K562 (cell line): ENCODE measurements around the gene MCEMP1. TPM values are rescaled to one million over a fixed set of nuclear protein-coding genes. Genes with fewer than 3 reads are reported as not detected.

Source experiments
- ATAC-seq: fragments of 200-7000 bp; cut with Tn5 transposase; 3 replicates; pipeline ENCODE4 v1.9.1; 2020; ENCODE audit warnings: moderate library complexity
- BruUV-seq: library from RNA; stranded (reverse); fragments of 400-500 nt; replicated peaks from 2 replicates; lab custom pipeline; 2021; lab: Mats Ljungman, UMichigan
- CTCF ChIA-PET: fragments of 300-600 bp; formaldehyde crosslinking; extraction: SDS; loops from one replicate; lab custom pipeline; 2021; ENCODE audit warnings: low intra/inter-chr PET ratio; lab: Yijun Ruan, JAX
- POLR2A ChIA-PET: fragments of 300-600, 350-650 bp; sonication (Branson Sonifier 250); formaldehyde crosslinking; extraction: SDS; loops from one replicate; lab custom pipeline; 2021; ENCODE audit warnings: antibody characterized with exemption, inconsistent platforms; lab: Yijun Ruan, JAX
- DNase-seq, 4 experiments: peaks; one replicate each; pipeline versions ENCODE4 v3.0.0 to v3.0.0-alpha.2; 2011 to 2018; ENCODE audit warnings: low spot score in 3 of 4, mixed read lengths in 3 of 4; ENCODE audit errors: extremely low read depth in 1 of 4
- FAIRE-seq: peaks from 2 replicates; lab custom pipeline; 2011; peaks lifted over from hg19 to GRCh38; lab: Jason Lieb, UNC
- H2AFZ ChIP-seq: 2 replicates; pipeline ENCODE4 v1.6.0; 2011; ENCODE audit warnings: low read depth, low read length, control low read depth, inconsistent platforms
- H3K27ac ChIP-seq: fragments of 200-600 bp; 3 replicates; pipeline ENCODE4 v1.8.0; 2011; ENCODE audit warnings: low read depth, mild to moderate bottlenecking, control low read depth, inconsistent platforms, low read length, moderate library complexity, mixed read lengths; ENCODE audit errors: extremely low read depth
- H3K27me3 ChIP-seq, 2 experiments: fragments of 300-600 bp in 1 of 2; 2 replicates in 1 of 2; 3 replicates in 1 of 2; pipeline versions ENCODE4 v1.6.0 to v1.8.0; 2011; ENCODE audit warnings: inconsistent platforms in 2 of 2, low read length in 2 of 2, mild to moderate bottlenecking in 1 of 2, mixed read lengths in 1 of 2, moderate library complexity in 1 of 2; ENCODE audit not compliant: control insufficient read depth in 2 of 2, insufficient read depth in 2 of 2
- H3K36me3 ChIP-seq: fragments of 300-600 bp; 3 replicates; pipeline ENCODE4 v1.8.0; 2011; ENCODE audit warnings: mild to moderate bottlenecking, low read length, inconsistent platforms; ENCODE audit not compliant: control insufficient read depth, insufficient read depth
- H3K4me1 ChIP-seq, 2 experiments: fragments of 200-600 bp in 1 of 2; replicated peaks in 1 of 2; 2 replicates in 1 of 2; 3 replicates in 1 of 2; pipeline versions ENCODE4 v1.5.1 to v1.8.0; 2011; ENCODE audit warnings: inconsistent platforms in 2 of 2, low read length in 2 of 2, mild to moderate bottlenecking in 1 of 2, mixed read lengths in 1 of 2, moderate library complexity in 1 of 2; ENCODE audit not compliant: control insufficient read depth in 2 of 2, insufficient read depth in 2 of 2
- H3K4me2 ChIP-seq: 2 replicates; pipeline ENCODE4 v1.6.1; 2011; ENCODE audit warnings: low read length, control low read depth, inconsistent platforms, mixed read lengths; ENCODE audit not compliant: insufficient read depth
- H3K4me3 ChIP-seq: fragments of 200-600 bp; sonication (generic), shearing (Covaris generic); 2 replicates; pipeline ENCODE4 v1.5.1; 2016; ENCODE audit warnings: control low read depth, inconsistent platforms
- H3K79me2 ChIP-seq: fragments of 200-600 bp; 3 replicates; pipeline ENCODE4 v1.8.0; 2011; ENCODE audit warnings: low read length, inconsistent platforms; ENCODE audit not compliant: control insufficient read depth, insufficient read depth
- H3K9ac ChIP-seq, 2 experiments: 2 replicates each; pipeline versions ENCODE4 v1.6.0 to v1.6.1; 2011; ENCODE audit warnings: low read depth in 2 of 2, low read length in 2 of 2, control low read depth in 1 of 2, inconsistent platforms in 1 of 2, mild to moderate bottlenecking in 1 of 2, mixed read lengths in 1 of 2; ENCODE audit not compliant: insufficient read depth in 1 of 2
- H3K9me1 ChIP-seq: one replicate; pipeline ENCODE4 v1.6.0; 2011; ENCODE audit warnings: inconsistent platforms, mild to moderate bottlenecking, low read length, moderate library complexity; ENCODE audit not compliant: control insufficient read depth, insufficient read depth
- H3K9me3 ChIP-seq: replicated peaks from 2 replicates; pipeline ENCODE4 v1.5.1; 2011; ENCODE audit warnings: low read depth, low read length, inconsistent platforms; ENCODE audit not compliant: control insufficient read depth, insufficient read depth
- H4K20me1 ChIP-seq: replicated peaks from 2 replicates; pipeline ENCODE4 v1.6.1; 2011; ENCODE audit warnings: low read length, inconsistent platforms, mixed read lengths; ENCODE audit not compliant: control insufficient read depth, insufficient read depth
- CBX1 ChIP-seq: sonication (generic); IDR thresholded peaks from 2 replicates; pipeline ENCODE4 v1.6.1; 2016; ENCODE audit warnings: antibody characterized with exemption, low read depth, mild to moderate bottlenecking
- ETS2 ChIP-seq: IDR thresholded peaks from 2 replicates; pipeline ENCODE4 v1.6.1; 2016; ENCODE audit warnings: borderline replicate concordance, missing genetic modification characterization, mild to moderate bottlenecking, moderate library complexity, missing compliant biosample characterization; ENCODE audit not compliant: poor library complexity, severe bottlenecking
- HMG20B ChIP-seq: fragments of 250-450 bp; sonication (Bioruptor Pico); IDR thresholded peaks from 2 replicates; pipeline ENCODE4 v1.5.0; 2021; ENCODE audit warnings: mild to moderate bottlenecking
- POLR3A ChIP-seq: IDR thresholded peaks from 2 replicates; pipeline ENCODE4 v1.6.1; 2011; ENCODE audit warnings: borderline replicate concordance, mild to moderate bottlenecking, moderate library complexity; ENCODE audit not compliant: insufficient read length, insufficient read depth; ENCODE audit errors: extremely low read depth
- RBM25 ChIP-seq: fragments of 200-400 bp; formaldehyde crosslinking; IDR thresholded peaks from 2 replicates; pipeline ENCODE4 v1.6.1; 2018; ENCODE audit warnings: low read length, low read depth, moderate library complexity; ENCODE audit not compliant: severe bottlenecking
- TBP ChIP-seq: optimal IDR thresholded peaks from 2 replicates; pipeline ENCODE3; 2011; ENCODE audit warnings: low read depth, low read length, improper control_type of control experiment
- ZBTB9 ChIP-seq: fragments of 450-650 bp; formaldehyde crosslinking; IDR thresholded peaks from 2 replicates; pipeline ENCODE4 v1.4.0; 2020; ENCODE audit warnings: mild to moderate bottlenecking, moderate library complexity
- ZNF121 ChIP-seq: sonication (generic); formaldehyde crosslinking; conservative IDR thresholded peaks from 2 replicates; pipeline ENCODE4 v1.8.0; 2022; ENCODE audit warnings: missing genetic modification reagents
- ZNF644 ChIP-seq: fragments of 200-800 bp; sonication (Bioruptor generic); IDR thresholded peaks from 2 replicates; pipeline ENCODE4 v1.6.1; 2016; ENCODE audit warnings: low read depth, missing genetic modification characterization, missing compliant biosample characterization
- ZNF699 ChIP-seq: fragments of 250-450 bp; sonication (Bioruptor Pico); IDR thresholded peaks from 2 replicates; pipeline ENCODE4 v1.8.0; 2021; ENCODE audit warnings: mild to moderate bottlenecking, moderate library complexity; ENCODE audit not compliant: insufficient replicate concordance
- WGBS: fragments of 100-300 bp; shearing (Covaris generic); methylation state at CpG from one replicate; pipeline ENCODE4 v1.1.6; 2016; ENCODE audit warnings: low coverage, mixed read lengths; ENCODE audit not compliant: insufficient coverage; ENCODE audit errors: missing lambda C conversion rate; 5-methylcytosine and 5-hydroxymethylcytosine counted together
- in situ Hi-C: fragments of 300-500 bp; cut with MboI; formaldehyde crosslinking; loops from 4 replicates; pipeline ENCODE4 v1.15.0; 2018; ENCODE audit warnings: inconsistent platforms, mixed read lengths
- intact Hi-C: fragments of 100-400 bp; cut with micrococcal nuclease; formaldehyde crosslinking; loops from 2 replicates; pipeline ENCODE4 v1.14.2; 2022
- polyA plus RNA-seq, 8 experiments: library from polyadenylated mRNA; depleted of rRNA in 4 of 8; stranded (reverse) in 5 of 8; unstranded in 3 of 8; fragments of >200 nt; fragmentation: Nextera tagmentation in 2 of 8; fragmentation: Illumina TruSeq in 1 of 8; extraction: Ambion mirVana in 2 of 8; extraction: Trizol in 1 of 8; gene quantifications; 2 replicates each; pipeline versions ENCODE4 v1.2.1 to v1.2.3, GENCODE V29; 2011 to 2014; ENCODE audit warnings: inconsistent platforms in 1 of 8, missing spikeins in 1 of 8
- total RNA-seq, 7 experiments: library from RNA; depleted of rRNA in 6 of 7; stranded (reverse); fragments of >200 nt in 6 of 7; fragmentation: Illumina TruSeq in 2 of 7; extraction: Trizol in 2 of 7; gene quantifications; 2 replicates each; pipeline versions ENCODE4 v1.2.1 to v1.2.3, GENCODE V29; 2011 to 2021; ENCODE audit warnings: low replicate concordance in 1 of 7

The MCEMP1 gene
- total and polyA plus RNA-seq, 9 of the 15 experiments (the other 6 are each of a cell fraction or from before 2014, with no cell fraction given): 0.11 to 1.8 (median 0.51) TPM

- no peaks in the 10 kb centered on the region for H3K36me3 ChIP-seq
- H3K9ac ChIP-seq: no peak overlapping the region
- CTCF ChIA-PET: no interaction called here
- DNase-seq: no peak
- peaks cover 0 to 6% of the 10 kb centered on the region in 2 experiments; a peak in 2 of 5 replicates for H3K4me1 ChIP-seq
- no peak for FAIRE-seq
- ATAC-seq: no peak
- peaks cover 11 to 15% of the 10 kb centered on the region in 2 experiments; a peak in 4 of 5 replicates for H3K27me3 ChIP-seq
- H2AFZ ChIP-seq: no peak overlapping the region
- in situ Hi-C loops: no loop called here
- BruUV-seq: no TSS peak
- H3K9me1 ChIP-seq: no peaks in the 10 kb centered on the region
- intact Hi-C loops: no loop called here
- TF ChIP-seq ZNF121 (CRISPR knock-in tag) (peak; percentile 96), HMG20B (CRISPR knock-in tag) (no peak), CBX1 (no peak), ZNF699 (CRISPR knock-in tag) (no peak)
- H3K9me3 ChIP-seq: no peaks in the 10 kb centered on the region
- POLR2A ChIA-PET: interaction anchor here (0.5 to 0.7 kb wide), 3 partner anchors 14 to 261 kb away, joined by 3 read pairs; no protein-coding TSS in a partner anchor
- 1% methylated on average over 7 of the region's 8 CpGs for WGBS
- H3K27ac ChIP-seq: no peak overlapping the region
- H3K4me2 ChIP-seq: no peak overlapping the region
- H3K4me3 ChIP-seq: no peak overlapping the region
- no peaks in the 10 kb centered on the region for H3K79me2 ChIP-seq
- H4K20me1 ChIP-seq: no peaks in the 10 kb centered on the region
These were observed 14.9 kb upstream of the MCEMP1 start for GRCh38 chr19:7661744-7662538.

- H2AFZ ChIP-seq: no peak overlapping the region
- no peak overlapping the region for H3K4me3 ChIP-seq
- no peak for FAIRE-seq
- no peaks in the 10 kb centered on the region for H3K9me3 ChIP-seq
- ATAC-seq: no peak
- H3K27me3 ChIP-seq: peaks cover 13 to 19% of the 10 kb centered on the region in 2 experiments; a peak in 4 of 5 replicates
- TF ChIP-seq ZNF644 (tag): no peak
- peak; percentile 27 for TF ChIP-seq POLR3A
- TF ChIP-seq TBP: peak; percentile 19
- no peak for TF ChIP-seq ETS2 (tag)
- peak; percentile 16 for TF ChIP-seq RBM25
- no peak for TF ChIP-seq ZBTB9
- no peak overlapping the region for H3K9ac ChIP-seq
- no peaks in the 10 kb centered on the region for H4K20me1 ChIP-seq
- H3K27ac ChIP-seq: no peak overlapping the region
- POLR2A ChIA-PET: no interaction called here
- no peaks in the 10 kb centered on the region; a peak in 1 of 5 replicates for H3K4me1 ChIP-seq
- no peak for DNase-seq
- in situ Hi-C loops (no loop called here), intact Hi-C loops (no loop called here)
- H3K9me1 ChIP-seq: no peaks in the 10 kb centered on the region
- WGBS: 2% methylated on average over 14 of the region's 14 CpGs
- no peaks in the 10 kb centered on the region for H3K79me2 ChIP-seq
- CTCF ChIA-PET: no interaction called here
- no peak overlapping the region for H3K4me2 ChIP-seq
- BruUV-seq: no TSS peak
- H3K36me3 ChIP-seq: no peaks in the 10 kb centered on the region
These were observed 14.2 kb upstream of the MCEMP1 start for GRCh38 chr19:7662657-7663056.
